ENCODE measurements around the gene TRPM4. TPM values are rescaled to one million over a fixed set of nuclear protein-coding genes. Genes with fewer than 3 reads are reported as not detected.
"Not testable (repeated sequence)": the region's sequence is repeated elsewhere in the genome, so short reads cannot be mapped to it uniquely, and the experiment has no call there.

The TRPM4 gene
- total RNA-seq, 4 donors from 2014 or later = 228 to 419 (median 258) TPM

GRCh38 chr19:49118565-49119410 lies 38.8 kb upstream of the TRPM4 start, which contains the start of gene C19orf73:
C19orf73 (minus strand) TSS chr19:49119143; CDS start chr19:49119022, 121 bp downstream.
- peak within 1 kb of the TSS; percentile 95 to 100 (median 96) for H3K27ac ChIP-seq
- peak in 4 of 6 experiments; percentile 21 to 50 (median 40) for TF ChIP-seq CTCF (IDR thresholded peaks at IDR 0.05)
- peak; percentile 37 to 74 for TF ChIP-seq POLR2A (IDR thresholded peaks at IDR 0.05)
- peaks cover 2 to 32% (median 17%) of the 10 kb centered on the region in 4 donors for H3K4me1 ChIP-seq
- H3K9me3 ChIP-seq = no peaks in the 10 kb centered on the region
- peak; percentile 94 to 98 (median 98) for DNase-seq
- H3K27me3 ChIP-seq = no peaks in the 10 kb centered on the region
- H3K36me3 ChIP-seq = no peaks in the 10 kb centered on the region
- peak within 1 kb of the TSS; percentile 56 to 84 (median 64) for H3K4me3 ChIP-seq

- TF ChIP-seq POLR2A (IDR thresholded peaks at IDR 0.05) = no peak
- no peak for TF ChIP-seq CTCF (IDR thresholded peaks at IDR 0.05)
- peak within 1 kb of the TSS; percentile 56 to 84 (median 64) for H3K4me3 ChIP-seq
- no peaks in the 10 kb centered on the region for H3K27me3 ChIP-seq
- peak in 2 of 3 donors; percentile 70 to 71 for DNase-seq
- no peaks in the 10 kb centered on the region for H3K36me3 ChIP-seq
- H3K27ac ChIP-seq = peak within 1 kb of the TSS; percentile 95 to 100 (median 96)
- H3K9me3 ChIP-seq = no peaks in the 10 kb centered on the region
- H3K4me1 ChIP-seq = peaks cover 2 to 29% (median 15%) of the 10 kb centered on the region in 4 donors
Measured at GRCh38 chr19:49119411-49120324, 37.9 kb upstream of the TRPM4 start, which contains the start of gene PPFIA3. PPFIA3 (plus strand) TSS chr19:49119544; CDS start chr19:49127874, 8,330 bp downstream.

GRCh38 chr19:49120325-49120683 lies 37.3 kb upstream of the TRPM4 start:
- Histone ChIP-seq H3K36me3 (no peaks in the 10 kb centered on the region), H3K27me3 (no peaks in the 10 kb centered on the region), H3K9me3 (no peaks in the 10 kb centered on the region), H3K27ac (peak overlapping the region in 1 of 4 donors; percentile 95), H3K4me3 (peak overlapping the region; percentile 56 to 84 (median 64)), H3K4me1 (peaks cover 2 to 32% (median 12%) of the 10 kb centered on the region in 4 donors)
- TF ChIP-seq CTCF (IDR thresholded peaks at IDR 0.05) = no peak
- no peak for TF ChIP-seq POLR2A (IDR thresholded peaks at IDR 0.05)
- no peak for DNase-seq

- H3K4me1 ChIP-seq = peaks cover 2 to 36% (median 12%) of the 10 kb centered on the region in 4 donors
- no peaks in the 10 kb centered on the region for H3K27me3 ChIP-seq
- H3K27ac ChIP-seq = no peak overlapping the region
- no peak for TF ChIP-seq CTCF (IDR thresholded peaks at IDR 0.05)
- no peaks in the 10 kb centered on the region for H3K36me3 ChIP-seq
- H3K9me3 ChIP-seq = no peaks in the 10 kb centered on the region
- DNase-seq = no peak
- H3K4me3 ChIP-seq = no peak overlapping the region
Measured at GRCh38 chr19:49120868-49121267, 36.7 kb upstream of the TRPM4 start.

- not testable (repeated sequence) for H3K4me3 ChIP-seq, H3K9me3 ChIP-seq, H3K36me3 ChIP-seq, H3K27me3 ChIP-seq, DNase-seq, H3K27ac ChIP-seq
- peaks cover 2 to 32% (median 12%) of the 10 kb centered on the region in 4 donors for H3K4me1 ChIP-seq
Measured at GRCh38 chr19:49121841-49122240, 35.8 kb upstream of the TRPM4 start.

- not testable (repeated sequence) for DNase-seq
Measured at GRCh38 chr19:49123285-49123684, 34.3 kb upstream of the TRPM4 start.

More at GRCh38 chr19:49123285-49123684, 34.3 kb upstream of the TRPM4 start:
- H3K9me3 ChIP-seq, H3K27ac ChIP-seq, H3K27me3 ChIP-seq, H3K4me3 ChIP-seq, H3K36me3 ChIP-seq: not testable (repeated sequence)
- H3K4me1 ChIP-seq = peaks cover 0 to 27% (median 11%) of the 10 kb centered on the region in 4 donors

Measured in Peyer's patch (tissue), 4 donors.